ENCODE results near the gene RSPH10B2.

- TF ChIP-seq CTCF (IDR thresholded peaks at IDR 0.05 in 2 of 3, conservative IDR thresholded peaks at IDR 0.05 in 1 of 3; ENCODE audit: borderline replicate concordance in 1 of 3, insufficient read depth in 1 of 3, low read depth in 2 of 3, low read length in 2 of 3) (no peak), ZBTB33 (IDR thresholded peaks at IDR 0.05; ENCODE audit: extremely low read depth, insufficient replicate concordance, low read length) (no peak), EZH2 (IDR thresholded peaks at IDR 0.05) (no peak), REST (IDR thresholded peaks at IDR 0.05; ENCODE audit: low read depth) (no peak), POLR2A (IDR thresholded peaks at IDR 0.05; ENCODE audit: borderline replicate concordance, extremely low read depth, insufficient read depth, insufficient read length) (no peak), ZNF274 (IDR thresholded peaks at IDR 0.05; ENCODE audit: low read depth, low read length) (no peak), TCF7L2 (IDR thresholded peaks at IDR 0.05; ENCODE audit: borderline replicate concordance, extremely low read depth, insufficient read depth, insufficient read length) (no peak), RAD21 (IDR thresholded peaks at IDR 0.05; ENCODE audit: low read depth) (no peak)
Measured at GRCh38 chr7:6718124-6718523, 35.8 kb upstream of the RSPH10B2 start.

Measured in HCT116 (cell line).